SK-N-SH (cell line): Measurements from ENCODE around the gene USH1G. TPM values are rescaled to one million over a fixed set of nuclear protein-coding genes. Genes with fewer than 3 reads are reported as not detected.

Experiments used
- CTCF ChIA-PET: fragments of 300-600, 350-600 bp; formaldehyde crosslinking; extraction: SDS; loops from one replicate; lab custom pipeline; 2021; lab: Yijun Ruan, JAX
- POLR2A ChIA-PET: fragments of 350-600 bp; sonication (Branson Sonifier 250); formaldehyde crosslinking; extraction: SDS; loops from one replicate; lab custom pipeline; 2020; ENCODE audit warnings: antibody characterized with exemption, inconsistent platforms; lab: Yijun Ruan, JAX
- DNase-seq: peaks from one replicate; pipeline ENCODE4 v3.0.0; 2012
- H2AFZ ChIP-seq: fragments of 200-600 bp; sonication (generic); 2 replicates; pipeline ENCODE4 v1.8.1; 2016; ENCODE audit warnings: antibody characterized with exemption, mild to moderate bottlenecking, low read depth
- H3F3A ChIP-seq: fragments of 200-600 bp; sonication (generic); replicated peaks from 2 replicates; pipeline ENCODE3; 2016; ENCODE audit warnings: antibody characterized with exemption, mild to moderate bottlenecking; ENCODE audit not compliant: insufficient read depth
- H3K27ac ChIP-seq, 2 experiments: fragments of 200-500 bp in 1 of 2; fragments of 200-600 bp in 1 of 2; sonication (Bioruptor generic) in 1 of 2; sonication (generic), shearing (Covaris generic) in 1 of 2; 2 replicates each; pipeline versions ENCODE4 v1.5.1 to v1.6.1; 2014 to 2016; ENCODE audit warnings: low read depth in 2 of 2, inconsistent platforms in 1 of 2, low read length in 1 of 2, mild to moderate bottlenecking in 1 of 2, mixed read lengths in 1 of 2
- H3K27me3 ChIP-seq: fragments of 200-600 bp; sonication (generic), shearing (Covaris generic); 2 replicates; pipeline ENCODE4 v1.6.1; 2016; ENCODE audit warnings: mixed run types; ENCODE audit not compliant: insufficient read depth
- H3K36me3 ChIP-seq, 2 experiments: fragments of 200-500 bp in 1 of 2; fragments of 200-600 bp in 1 of 2; sonication (Bioruptor generic) in 1 of 2; sonication (generic) in 1 of 2; replicated peaks in 1 of 2; 2 replicates each; pipeline versions ENCODE3 to v1.5.1; 2014 to 2016; ENCODE audit warnings: low read length in 1 of 2, mild to moderate bottlenecking in 1 of 2; ENCODE audit not compliant: insufficient read depth in 2 of 2, control insufficient read depth in 1 of 2
- H3K4me1 ChIP-seq, 2 experiments: fragments of 200-500 bp in 1 of 2; fragments of 200-600 bp in 1 of 2; sonication (Bioruptor generic) in 1 of 2; sonication (generic), shearing (Covaris generic) in 1 of 2; 2 replicates each; pipeline versions ENCODE4 v1.5.1 to v1.6.1; 2014 to 2016; ENCODE audit warnings: low read depth in 1 of 2, low read length in 1 of 2, mixed run types in 1 of 2; ENCODE audit not compliant: insufficient read depth in 2 of 2, control insufficient read depth in 1 of 2
- H3K4me2 ChIP-seq: fragments of 200-600 bp; sonication (generic), shearing (Covaris generic); 2 replicates; pipeline ENCODE4 v1.6.1; 2017; ENCODE audit warnings: mixed run types
- H3K4me3 ChIP-seq, 2 experiments: fragments of 200-500 bp in 1 of 2; fragments of 200-600 bp in 1 of 2; sonication (Bioruptor generic) in 1 of 2; sonication (generic), shearing (Covaris generic) in 1 of 2; 2 replicates each; pipeline versions ENCODE4 v1.5.1 to v1.8.1; 2014 to 2016; ENCODE audit warnings: low read depth in 2 of 2, inconsistent platforms in 1 of 2, low read length in 1 of 2, mild to moderate bottlenecking in 1 of 2, mixed read lengths in 1 of 2, moderate library complexity in 1 of 2
- H3K79me2 ChIP-seq: fragments of 200-600 bp; sonication (generic); 2 replicates; pipeline ENCODE4 v1.8.1; 2017; ENCODE audit warnings: mild to moderate bottlenecking; ENCODE audit not compliant: insufficient read depth
- H3K9ac ChIP-seq: fragments of 200-600 bp; sonication (generic); 2 replicates; pipeline ENCODE4 v1.6.1; 2017; ENCODE audit warnings: mixed run types
- H3K9me2 ChIP-seq: fragments of 200-600 bp; sonication (generic); 2 replicates; pipeline ENCODE4 v1.6.1; 2017; ENCODE audit warnings: mixed run types
- H3K9me3 ChIP-seq: fragments of 200-600 bp; sonication (generic); 2 replicates; pipeline ENCODE4 v1.6.1; 2017; ENCODE audit warnings: mixed run types, mild to moderate bottlenecking, moderate library complexity
- H4K20me1 ChIP-seq: fragments of 200-600 bp; sonication (generic); 2 replicates; pipeline ENCODE4 v1.6.1; 2017; ENCODE audit warnings: mild to moderate bottlenecking, mixed run types; ENCODE audit not compliant: insufficient read depth
- CHD2 ChIP-seq: fragments of 150-350 bp; IDR thresholded peaks from 2 replicates; pipeline ENCODE4 v1.6.1; 2018; ENCODE audit warnings: low read length; ENCODE audit not compliant: partially characterized antibody
- EP300 ChIP-seq, 2 experiments: IDR thresholded peaks; 2 replicates each; pipeline versions ENCODE4 v1.4.0 to v1.6.1; 2012; ENCODE audit warnings: borderline replicate concordance in 1 of 2, low read depth in 1 of 2, low read length in 1 of 2
- FOXM1 ChIP-seq: IDR thresholded peaks from 2 replicates; pipeline ENCODE4 v1.4.0; 2012; ENCODE audit warnings: low read depth, mild to moderate bottlenecking
- GABPA ChIP-seq: IDR thresholded peaks from 2 replicates; pipeline ENCODE4 v1.4.0; 2012; ENCODE audit warnings: low read depth, mild to moderate bottlenecking
- IRF3 ChIP-seq: fragments of 150-350 bp; IDR thresholded peaks from 2 replicates; pipeline ENCODE4 v1.6.1; 2016; ENCODE audit warnings: mild to moderate bottlenecking, low read depth, low read length
- RAD21 ChIP-seq: IDR thresholded peaks from 2 replicates; pipeline ENCODE4 v1.6.1; 2012; ENCODE audit warnings: mild to moderate bottlenecking, low read length
- RFX5 ChIP-seq: IDR thresholded peaks from 2 replicates; pipeline ENCODE4 v1.6.1; 2012; ENCODE audit warnings: mild to moderate bottlenecking, improper control_type of control experiment, low read length
- WGBS: methylation state at CpG from one replicate; pipeline ENCODE4 v1.1.6; 2017; ENCODE audit warnings: low lambda C conversion rate; 5-methylcytosine and 5-hydroxymethylcytosine counted together
- polyA plus RNA-seq, 3 experiments: library from polyadenylated mRNA; depleted of rRNA; stranded (reverse); fragments of >200 nt; gene quantifications; 2 replicates each; pipeline ENCODE4 v1.2.3, GENCODE V29; 2012
- TF ChIP-seq, protein P1 (sequence below): fragments of 150-350 bp; IDR thresholded peaks from 2 replicates; pipeline ENCODE4 v1.6.1; 2017; ENCODE audit warnings: antibody characterized with exemption, low read length, low read depth, borderline replicate concordance
- TF ChIP-seq, protein P2 (sequence below): IDR thresholded peaks from 2 replicates; pipeline ENCODE4 v1.4.0; 2012; ENCODE audit warnings: low read depth, borderline replicate concordance

Gene USH1G
- polyA plus RNA-seq, 1 of the 3 experiments (the other 2 are of a cell fraction) = not detected

GRCh38 chr17:74866198-74866835, 56.7 kb downstream of the USH1G start:
- H2AFZ ChIP-seq = no peak overlapping the region
- H3K9ac ChIP-seq = no peak overlapping the region
- H3K9me2 ChIP-seq = no peaks in the 10 kb centered on the region
- CTCF ChIA-PET = interaction anchor here (1.0 to 98.1 kb wide), 12 partner anchors 7 to 309 kb away, joined by 3 to 3869 read pairs (median 8); partner anchors contain the start of genes FDXR, GRIN2C, NAT9 and NHERF1
- peaks cover 5% of the 10 kb centered on the region; the same call in 1 of the 2 replicates for H3K27me3 ChIP-seq
- H3K4me1 ChIP-seq = peaks cover 5 to 8% of the 10 kb centered on the region in 2 experiments; a peak in 2 of 4 replicates
- peaks cover 4% of the 10 kb centered on the region; the same call in 1 of the 2 replicates for H3K79me2 ChIP-seq
- peaks cover 28% of the 10 kb centered on the region for H4K20me1 ChIP-seq
- H3K4me2 ChIP-seq = no peak overlapping the region
- TF ChIP-seq RFX5 (no peak), GABPA (no peak), RAD21 (no peak), IRF3 (no peak), CHD2 (no peak), EP300 (IDR thresholded peaks at IDR 0.05; ENCODE audit: borderline replicate concordance in 1 of 2, low read depth in 1 of 2, low read length in 1 of 2) (no peak), FOXM1 (no peak)
- TF ChIP-seq, protein P1, sequence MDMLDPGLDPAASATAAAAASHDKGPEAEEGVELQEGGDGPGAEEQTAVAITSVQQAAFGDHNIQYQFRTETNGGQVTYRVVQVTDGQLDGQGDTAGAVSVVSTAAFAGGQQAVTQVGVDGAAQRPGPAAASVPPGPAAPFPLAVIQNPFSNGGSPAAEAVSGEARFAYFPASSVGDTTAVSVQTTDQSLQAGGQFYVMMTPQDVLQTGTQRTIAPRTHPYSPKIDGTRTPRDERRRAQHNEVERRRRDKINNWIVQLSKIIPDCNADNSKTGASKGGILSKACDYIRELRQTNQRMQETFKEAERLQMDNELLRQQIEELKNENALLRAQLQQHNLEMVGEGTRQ = no peak
- TF ChIP-seq, protein P2, sequence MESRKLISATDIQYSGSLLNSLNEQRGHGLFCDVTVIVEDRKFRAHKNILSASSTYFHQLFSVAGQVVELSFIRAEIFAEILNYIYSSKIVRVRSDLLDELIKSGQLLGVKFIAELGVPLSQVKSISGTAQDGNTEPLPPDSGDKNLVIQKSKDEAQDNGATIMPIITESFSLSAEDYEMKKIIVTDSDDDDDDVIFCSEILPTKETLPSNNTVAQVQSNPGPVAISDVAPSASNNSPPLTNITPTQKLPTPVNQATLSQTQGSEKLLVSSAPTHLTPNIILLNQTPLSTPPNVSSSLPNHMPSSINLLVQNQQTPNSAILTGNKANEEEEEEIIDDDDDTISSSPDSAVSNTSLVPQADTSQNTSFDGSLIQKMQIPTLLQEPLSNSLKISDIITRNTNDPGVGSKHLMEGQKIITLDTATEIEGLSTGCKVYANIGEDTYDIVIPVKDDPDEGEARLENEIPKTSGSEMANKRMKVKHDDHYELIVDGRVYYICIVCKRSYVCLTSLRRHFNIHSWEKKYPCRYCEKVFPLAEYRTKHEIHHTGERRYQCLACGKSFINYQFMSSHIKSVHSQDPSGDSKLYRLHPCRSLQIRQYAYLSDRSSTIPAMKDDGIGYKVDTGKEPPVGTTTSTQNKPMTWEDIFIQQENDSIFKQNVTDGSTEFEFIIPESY = no peak
- WGBS = 75% methylated on average over 14 of the region's 19 CpGs
- POLR2A ChIA-PET = no interaction called here
- H3K36me3 ChIP-seq = peaks cover 10 to 31% of the 10 kb centered on the region in 2 experiments
- H3K4me3 ChIP-seq = no peak overlapping the region
- no peak overlapping the region for H3K27ac ChIP-seq
- H3K9me3 ChIP-seq = no peaks in the 10 kb centered on the region
- no peak for DNase-seq
- peaks cover 6% of the 10 kb centered on the region for H3F3A ChIP-seq

Other genes starting within 250 kb of the USH1G start
- not detected in 2 replicates for gene CD300LF, start 210.3 kb downstream of the USH1G start, polyA plus RNA-seq (2012; rRNA removed)
- gene RAB37, start 186.0 kb downstream of the USH1G start, polyA plus RNA-seq (2012; rRNA removed) = 0.13 and 0.25 TPM in 2 replicates
- 26.9 and 40.1 TPM in 2 replicates for gene NHERF1, start 174.6 kb downstream of the USH1G start, polyA plus RNA-seq (2012; rRNA removed)
- gene NAT9, start 146.9 kb downstream of the USH1G start, polyA plus RNA-seq (2012; rRNA removed) = 117 and 190 TPM in 2 replicates
- gene GRIN2C, start 63.4 kb downstream of the USH1G start, polyA plus RNA-seq (2012; rRNA removed) = 0.39 and 0.45 TPM in 2 replicates
- 86.7 and 89.5 TPM in 2 replicates for gene FDXR, start 50.3 kb downstream of the USH1G start, polyA plus RNA-seq (2012; rRNA removed)
- gene FADS6, start 29.6 kb downstream of the USH1G start, polyA plus RNA-seq (2012; rRNA removed) = not detected in 2 replicates
- gene OTOP2, start 1.0 kb upstream of the USH1G start, polyA plus RNA-seq (2012; rRNA removed) = not detected in 2 replicates
- not detected in 2 replicates for gene OTOP3, start 12.6 kb upstream of the USH1G start, polyA plus RNA-seq (2012; rRNA removed)
- 2.5 and 2.9 TPM in 2 replicates for gene HID1, start 49.5 kb upstream of the USH1G start, polyA plus RNA-seq (2012; rRNA removed)
- 18.6 and 21.2 TPM in 2 replicates for gene CDR2L, start 64.4 kb upstream of the USH1G start, polyA plus RNA-seq (2012; rRNA removed)
- gene MRPL58, start 89.4 kb upstream of the USH1G start, polyA plus RNA-seq (2012; rRNA removed) = 87.3 and 89.2 TPM in 2 replicates
- 354 and 454 TPM in 2 replicates for gene ATP5PD, start 123.7 kb upstream of the USH1G start, polyA plus RNA-seq (2012; rRNA removed)
- 27.5 and 34.2 TPM in 2 replicates for gene KCTD2, start 124.0 kb upstream of the USH1G start, polyA plus RNA-seq (2012; rRNA removed)
- gene SLC16A5, start 164.7 kb upstream of the USH1G start, polyA plus RNA-seq (2012; rRNA removed) = 0.03 and 0.06 TPM in 2 replicates
- 7.3 and 10.8 TPM in 2 replicates for gene ARMC7, start 186.7 kb upstream of the USH1G start, polyA plus RNA-seq (2012; rRNA removed)
- 111 and 114 TPM in 2 replicates for gene NT5C, start 208.5 kb upstream of the USH1G start, polyA plus RNA-seq (2012; rRNA removed)
- 259 and 490 TPM in 2 replicates for gene JPT1, start 231.3 kb upstream of the USH1G start, polyA plus RNA-seq (2012; rRNA removed)